ENCODE results near the gene CHRNA1.

CHRNA1 gene

GRCh38 chr2:174794851-174795374 lies 30.6 kb upstream of the CHRNA1 start:
- Histone ChIP-seq H3K27ac (ENCODE audit: low read depth, low read length, poor library complexity, severe bottlenecking) (no peak overlapping the region), H3K9ac (ENCODE audit: low read length) (no peak overlapping the region), H3K27me3 (ENCODE audit: insufficient read depth, low read length) (no peaks in the 10 kb centered on the region), H3K4me3 (ENCODE audit: low read depth, low read length, poor library complexity, severe bottlenecking) (no peak overlapping the region), H3K4me2 (ENCODE audit: low read length) (no peak overlapping the region), H3K79me2 (ENCODE audit: insufficient read depth, low read length) (no peaks in the 10 kb centered on the region), H3K9me2 (ENCODE audit: low read depth, low read length) (no peaks in the 10 kb centered on the region), H3K36me3 (ENCODE audit: insufficient read depth, low read length) (no peaks in the 10 kb centered on the region), H3F3A (ENCODE audit: insufficient read depth, low read length) (no peaks in the 10 kb centered on the region), H3K4me1 (ENCODE audit: insufficient read depth, low read length, severe bottlenecking) (no peaks in the 10 kb centered on the region), H4K20me1 (ENCODE audit: insufficient read depth, low read length) (no peaks in the 10 kb centered on the region), H2AFZ (ENCODE audit: low read length) (no peak overlapping the region), H3K9me3 (ENCODE audit: low read length) (no peaks in the 10 kb centered on the region)
- no peak for TF ChIP-seq CTCF (IDR thresholded peaks at IDR 0.05; ENCODE audit: low read length)
- no peak for TF ChIP-seq EZH2 (IDR thresholded peaks at IDR 0.05; ENCODE audit: borderline replicate concordance, low read length)

GRCh38 chr2:174792309-174793025 lies 28.2 kb upstream of the CHRNA1 start:
- Histone ChIP-seq H3K27ac (ENCODE audit: low read depth, low read length, poor library complexity, severe bottlenecking) (no peak overlapping the region), H3K4me3 (ENCODE audit: low read depth, low read length, poor library complexity, severe bottlenecking) (no peak overlapping the region), H4K20me1 (ENCODE audit: insufficient read depth, low read length) (no peaks in the 10 kb centered on the region), H3K9me2 (ENCODE audit: low read depth, low read length) (no peaks in the 10 kb centered on the region), H3K9ac (ENCODE audit: low read length) (no peak overlapping the region), H3K9me3 (ENCODE audit: low read length) (no peaks in the 10 kb centered on the region), H3K36me3 (ENCODE audit: insufficient read depth, low read length) (no peaks in the 10 kb centered on the region), H3K4me1 (ENCODE audit: insufficient read depth, low read length, severe bottlenecking) (peaks cover 19% of the 10 kb centered on the region), H3K27me3 (ENCODE audit: insufficient read depth, low read length) (no peaks in the 10 kb centered on the region), H3K79me2 (ENCODE audit: insufficient read depth, low read length) (no peaks in the 10 kb centered on the region), H2AFZ (ENCODE audit: low read length) (no peak overlapping the region), H3F3A (ENCODE audit: insufficient read depth, low read length) (no peaks in the 10 kb centered on the region), H3K4me2 (ENCODE audit: low read length) (no peak overlapping the region)
- TF ChIP-seq CTCF (IDR thresholded peaks at IDR 0.05; ENCODE audit: low read length) = no peak
- no peak for TF ChIP-seq EZH2 (IDR thresholded peaks at IDR 0.05; ENCODE audit: borderline replicate concordance, low read length)

- Histone ChIP-seq H4K20me1 (ENCODE audit: insufficient read depth, low read length) (no peaks in the 10 kb centered on the region), H3F3A (ENCODE audit: insufficient read depth, low read length) (no peaks in the 10 kb centered on the region), H2AFZ (ENCODE audit: low read length) (no peak overlapping the region), H3K4me2 (ENCODE audit: low read length) (no peak overlapping the region), H3K27ac (ENCODE audit: low read depth, low read length, poor library complexity, severe bottlenecking) (no peak overlapping the region), H3K36me3 (ENCODE audit: insufficient read depth, low read length) (no peaks in the 10 kb centered on the region), H3K9me3 (ENCODE audit: low read length) (no peaks in the 10 kb centered on the region), H3K9me2 (ENCODE audit: low read depth, low read length) (no peaks in the 10 kb centered on the region), H3K4me3 (ENCODE audit: low read depth, low read length, poor library complexity, severe bottlenecking) (no peak overlapping the region), H3K4me1 (ENCODE audit: insufficient read depth, low read length, severe bottlenecking) (peaks cover 21% of the 10 kb centered on the region), H3K9ac (ENCODE audit: low read length) (no peak overlapping the region), H3K27me3 (ENCODE audit: insufficient read depth, low read length) (no peaks in the 10 kb centered on the region), H3K79me2 (ENCODE audit: insufficient read depth, low read length) (no peaks in the 10 kb centered on the region)
- TF ChIP-seq EZH2 (IDR thresholded peaks at IDR 0.05; ENCODE audit: borderline replicate concordance, low read length) (no peak), CTCF (IDR thresholded peaks at IDR 0.05; ENCODE audit: low read length) (no peak)
These were observed 27.5 kb upstream of the CHRNA1 start for GRCh38 chr2:174791746-174792280.

Data from OCI-LY1 (cell line).